ENCODE measurements around the gene PLEKHO2.

Gene PLEKHO2

DNA sequence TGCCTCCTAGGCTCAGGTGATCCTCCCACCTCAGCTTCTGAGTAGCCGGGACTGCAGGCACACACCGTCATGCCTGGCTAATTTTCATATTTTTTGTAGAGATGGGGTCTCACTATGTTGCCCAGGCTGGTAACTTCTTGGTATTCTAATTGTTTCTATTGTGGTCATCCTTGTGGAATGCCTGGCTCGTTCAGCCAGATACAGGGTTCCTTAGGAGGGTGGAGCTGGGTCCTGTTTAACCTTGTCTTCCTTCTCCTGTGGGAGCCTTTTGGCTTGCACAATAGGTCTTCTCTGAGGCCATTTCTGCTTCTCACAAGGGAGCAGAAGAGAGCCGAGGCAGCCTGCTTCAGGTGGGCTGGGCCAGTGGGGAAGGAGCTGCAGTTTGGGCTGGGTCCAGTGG lies 15.7 kb downstream of the PLEKHO2 start:
- DNase-seq (ENCODE audit: low spot score) = no peak

DNA sequence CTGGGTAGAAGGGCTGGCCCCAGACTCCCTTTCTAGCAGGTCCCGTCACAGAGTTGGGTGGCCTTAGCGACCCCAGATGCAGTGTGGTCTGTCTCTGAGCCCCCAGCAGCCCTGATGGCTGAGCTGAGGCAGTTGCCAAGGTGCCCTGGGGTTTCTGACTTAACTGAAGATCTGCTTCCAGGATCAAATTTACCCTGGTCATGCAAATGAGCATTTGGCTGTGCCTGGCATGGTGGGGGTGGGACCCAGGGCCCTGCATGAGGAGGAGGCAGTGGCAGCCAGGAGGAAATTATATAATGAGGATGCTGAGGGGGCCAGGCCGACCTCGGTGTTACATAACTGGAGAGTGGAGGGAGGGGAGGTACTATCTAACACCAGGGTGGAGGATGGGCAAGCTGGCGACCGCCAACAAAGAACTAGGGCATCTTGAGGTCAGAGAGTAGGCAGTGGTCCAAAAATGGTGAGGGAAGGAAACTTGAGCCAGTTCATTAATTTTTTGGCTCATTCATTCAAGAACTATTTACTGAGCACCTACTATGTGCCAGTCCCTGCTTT lies 16.4 kb downstream of the PLEKHO2 start:
- DNase-seq (ENCODE audit: low spot score) = no peak

DNA sequence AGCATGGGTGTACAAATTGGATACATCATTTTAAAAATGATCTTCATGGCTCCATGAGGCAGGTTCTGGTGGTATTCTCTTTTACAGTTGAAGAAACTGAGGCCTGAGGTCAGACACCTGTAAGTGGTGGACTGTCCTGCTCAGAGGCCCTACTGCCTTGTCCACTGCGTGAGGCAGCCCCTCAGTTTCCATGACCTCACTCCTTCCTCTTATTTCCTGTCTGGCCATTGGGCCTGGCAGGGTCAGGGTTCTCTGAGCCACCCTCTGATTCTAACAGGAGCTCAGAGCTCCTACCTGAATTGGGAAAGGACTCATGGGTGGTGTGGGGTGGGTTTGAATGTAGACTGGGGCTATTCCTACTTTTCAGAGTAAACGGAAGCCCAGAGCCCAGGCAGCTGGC lies 17.5 kb downstream of the PLEKHO2 start:
- no peak for DNase-seq (ENCODE audit: low spot score)

DNA sequence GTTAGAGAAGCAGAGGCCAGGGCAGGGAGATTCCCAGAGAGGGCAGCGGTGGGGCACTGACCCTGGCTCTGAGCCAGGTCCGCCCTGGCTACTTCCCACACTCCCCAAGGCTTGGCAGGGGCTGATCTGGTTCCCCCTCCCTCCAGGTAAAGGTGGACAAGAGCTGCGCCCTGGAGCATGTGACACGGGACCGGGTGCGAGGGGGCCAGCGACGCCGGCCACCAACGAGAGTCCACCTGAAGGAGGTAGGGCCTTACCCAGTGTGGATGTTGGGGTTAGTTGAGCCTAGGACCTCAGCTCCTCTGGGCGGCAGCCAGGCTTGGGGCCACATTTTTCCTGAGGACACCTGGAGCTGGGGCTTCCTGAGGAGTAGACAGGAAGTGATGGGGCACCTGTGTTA lies 19.6 kb downstream of the PLEKHO2 start:
- no peak for DNase-seq (ENCODE audit: low spot score)

DNA sequence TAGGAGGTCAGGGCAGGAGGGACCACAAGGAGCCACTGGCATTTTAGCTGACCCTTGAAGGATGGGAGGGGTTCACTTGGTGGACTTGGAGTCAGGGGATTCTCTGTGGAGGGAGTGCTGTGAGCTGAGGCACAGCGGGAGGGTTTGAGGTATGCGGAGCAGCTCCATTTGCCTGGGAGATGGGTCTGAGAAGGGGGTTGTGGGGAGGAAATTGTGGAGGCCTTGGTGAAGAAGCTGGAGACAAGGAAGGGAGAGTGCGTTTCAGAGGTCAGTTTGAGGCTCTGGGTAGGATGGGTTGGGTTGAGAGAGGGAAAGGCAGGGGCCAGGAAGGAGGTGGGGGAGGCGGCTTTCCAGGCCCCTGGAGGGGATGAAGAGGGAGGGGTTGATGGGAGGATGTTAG lies 20.2 kb downstream of the PLEKHO2 start:
- no peak for DNase-seq (ENCODE audit: low spot score)

DNA sequence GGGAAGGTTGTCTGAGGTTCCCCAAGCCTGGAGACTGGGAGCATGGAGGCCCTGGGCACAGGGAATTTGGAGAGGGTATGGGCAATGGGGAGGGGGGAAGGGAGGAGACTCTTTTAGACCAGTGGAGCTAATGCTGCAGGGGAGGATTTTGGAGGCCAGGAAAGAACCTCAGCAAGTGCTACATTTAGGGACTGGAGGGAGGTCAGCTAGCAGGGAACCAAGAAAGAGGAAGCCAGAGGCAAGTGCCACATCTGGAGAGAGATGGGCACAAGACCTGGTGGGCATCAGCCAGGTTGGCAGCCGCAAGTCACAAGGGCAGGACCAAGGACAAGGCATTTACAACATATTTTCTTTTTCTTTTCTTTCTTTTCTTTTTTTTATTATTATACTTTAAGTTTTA lies 20.7 kb downstream of the PLEKHO2 start:
- DNase-seq (ENCODE audit: low spot score) = no peak

DNA sequence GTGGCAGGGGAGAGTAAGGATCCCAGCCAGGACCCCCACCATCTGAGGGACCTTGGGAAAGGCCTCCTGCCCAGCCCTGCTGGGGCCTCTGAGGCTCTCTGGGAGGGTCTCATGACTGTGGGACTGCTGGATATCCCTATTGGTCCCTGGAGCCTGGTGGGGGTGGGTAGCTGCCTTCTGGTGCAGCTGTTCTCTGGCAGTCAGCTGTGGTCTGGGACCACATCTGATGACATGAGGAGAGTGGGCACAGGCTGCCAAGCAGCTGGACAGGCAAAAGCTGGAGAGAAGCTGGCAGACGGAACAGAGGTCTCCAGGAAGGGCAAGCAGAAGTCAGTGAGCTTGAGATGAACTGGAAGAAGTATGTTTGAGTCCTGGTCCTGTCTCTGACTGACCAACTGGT lies 22.4 kb downstream of the PLEKHO2 start:
- DNase-seq (ENCODE audit: low spot score) = no peak

DNA sequence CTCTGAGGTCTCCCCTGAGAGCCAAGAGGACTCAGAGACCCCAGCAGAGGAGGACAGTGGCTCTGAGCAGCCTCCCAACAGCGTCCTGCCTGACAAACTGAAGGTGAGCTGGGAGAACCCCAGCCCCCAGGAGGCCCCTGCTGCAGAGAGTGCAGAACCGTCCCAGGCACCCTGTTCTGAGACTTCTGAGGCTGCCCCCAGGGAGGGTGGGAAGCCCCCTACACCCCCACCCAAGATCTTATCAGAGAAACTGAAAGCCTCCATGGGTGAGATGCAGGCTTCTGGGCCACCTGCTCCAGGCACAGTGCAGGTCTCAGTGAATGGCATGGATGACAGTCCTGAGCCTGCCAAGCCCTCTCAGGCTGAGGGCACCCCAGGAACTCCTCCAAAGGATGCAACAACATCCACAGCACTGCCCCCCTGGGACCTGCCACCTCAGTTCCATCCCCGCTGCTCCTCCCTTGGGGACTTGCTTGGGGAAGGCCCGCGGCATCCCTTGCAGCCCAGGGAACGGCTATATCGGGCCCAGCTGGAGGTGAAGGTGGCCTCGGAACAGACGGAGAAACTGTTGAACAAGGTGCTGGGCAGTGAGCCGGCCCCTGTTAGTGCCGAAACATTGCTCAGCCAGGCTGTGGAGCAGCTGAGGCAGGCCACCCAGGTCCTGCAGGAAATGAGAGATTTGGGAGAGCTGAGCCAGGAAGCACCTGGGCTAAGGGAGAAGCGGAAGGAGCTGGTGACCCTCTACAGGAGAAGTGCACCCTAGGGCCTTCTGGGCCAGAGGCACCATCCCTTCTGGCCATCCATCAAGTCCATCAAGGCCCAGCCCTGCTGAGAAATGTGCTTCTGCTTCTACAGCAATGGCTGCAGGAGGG lies 23.6 kb downstream of the PLEKHO2 start:
- no peak for DNase-seq (ENCODE audit: low spot score)

DNA sequence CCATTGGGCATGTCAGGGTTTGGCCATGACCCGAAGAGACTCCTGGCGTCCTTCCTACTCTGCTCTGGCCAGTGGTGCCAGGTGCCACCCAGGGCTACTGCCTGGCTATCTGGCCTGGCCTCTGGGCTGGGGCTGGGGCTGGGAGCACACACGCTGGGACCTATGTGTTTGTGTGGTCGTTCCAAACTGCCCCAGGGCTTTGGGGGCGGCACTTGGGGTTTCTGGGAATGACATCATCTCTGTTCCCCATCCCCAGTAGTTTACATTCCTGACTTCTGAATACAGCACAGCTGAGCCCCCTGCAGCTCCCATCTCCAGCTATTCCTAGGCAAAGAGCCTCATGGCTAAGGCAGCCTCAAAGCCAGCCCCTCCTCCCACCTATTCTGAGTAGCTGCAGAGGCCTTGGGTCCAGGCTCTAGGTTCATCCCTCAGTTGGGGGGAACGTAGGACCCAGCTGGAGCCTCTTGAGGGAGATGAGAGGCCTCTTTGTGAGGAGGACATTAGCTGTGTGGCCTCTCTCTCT lies 24.3 kb downstream of the PLEKHO2 start:
- DNase-seq (ENCODE audit: low spot score) = peak; percentile 84

DNA sequence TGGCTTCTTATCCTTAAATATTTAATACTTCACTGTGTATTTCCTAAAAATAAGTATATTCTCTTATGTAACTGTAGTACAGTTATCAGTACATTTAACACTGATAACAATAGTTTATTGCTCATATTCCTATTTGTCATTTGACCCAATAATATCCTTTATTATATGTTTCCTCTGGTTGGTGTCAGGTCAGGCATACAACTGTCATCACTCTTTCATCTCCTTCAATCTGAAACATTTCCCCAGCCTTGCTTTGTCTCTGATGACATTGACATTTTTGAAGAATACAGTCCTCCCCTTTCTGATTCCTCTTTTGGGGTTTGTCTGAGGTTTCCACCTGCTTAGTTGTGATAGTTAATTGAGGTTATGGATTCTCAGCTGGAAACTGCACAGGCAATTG lies 27.8 kb downstream of the PLEKHO2 start:
- DNase-seq (ENCODE audit: low spot score) = no peak

DNA sequence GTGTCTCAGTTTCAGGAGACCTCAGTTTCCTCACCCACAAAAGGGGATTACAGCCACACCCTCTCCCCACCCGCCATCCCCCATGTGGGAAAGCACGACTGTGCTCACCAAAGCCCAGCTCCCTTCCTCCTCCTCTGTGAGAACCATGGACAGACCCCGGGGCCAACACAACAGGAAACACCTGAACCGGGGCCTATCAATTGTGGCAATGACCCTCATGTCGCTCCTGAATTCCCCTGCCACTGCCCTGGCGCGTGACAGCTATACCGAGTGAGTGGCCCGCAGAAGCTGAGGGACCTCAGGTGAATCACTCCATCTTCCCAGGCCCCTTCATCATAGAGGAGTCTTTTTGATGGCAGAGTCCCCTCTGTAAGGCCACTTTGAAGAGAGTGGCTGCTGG lies 28.6 kb downstream of the PLEKHO2 start:
- DNase-seq (ENCODE audit: low spot score) = no peak

DNA sequence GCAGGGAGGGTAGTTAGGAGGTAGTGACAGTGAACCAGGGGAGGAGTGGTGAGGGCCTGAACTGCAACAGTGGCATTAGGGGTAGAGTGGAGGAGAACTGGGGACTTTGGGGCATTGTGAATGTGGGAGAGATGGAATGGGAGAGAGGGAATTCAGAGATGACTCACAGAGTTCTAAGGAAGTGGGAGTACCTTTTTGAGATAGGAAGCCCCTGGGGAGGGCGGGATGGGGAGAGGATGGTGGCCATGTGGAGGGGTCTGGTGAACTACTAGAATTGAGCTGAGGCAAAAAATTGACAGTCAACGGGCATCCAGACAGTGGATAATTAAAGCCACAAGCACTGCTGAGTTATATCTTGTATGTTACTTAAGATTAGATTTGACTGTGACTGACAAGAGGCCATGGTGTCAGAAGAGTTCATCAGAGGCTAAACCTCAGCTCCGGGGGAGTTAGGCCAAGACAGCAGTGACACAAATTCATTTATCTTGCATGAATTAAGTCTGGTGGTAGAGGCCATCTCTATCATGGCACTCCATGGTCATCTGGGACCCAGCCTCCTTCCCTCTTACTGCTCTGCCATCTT lies 34.0 kb downstream of the PLEKHO2 start:
- no peak for DNase-seq (ENCODE audit: low spot score)

DNA sequence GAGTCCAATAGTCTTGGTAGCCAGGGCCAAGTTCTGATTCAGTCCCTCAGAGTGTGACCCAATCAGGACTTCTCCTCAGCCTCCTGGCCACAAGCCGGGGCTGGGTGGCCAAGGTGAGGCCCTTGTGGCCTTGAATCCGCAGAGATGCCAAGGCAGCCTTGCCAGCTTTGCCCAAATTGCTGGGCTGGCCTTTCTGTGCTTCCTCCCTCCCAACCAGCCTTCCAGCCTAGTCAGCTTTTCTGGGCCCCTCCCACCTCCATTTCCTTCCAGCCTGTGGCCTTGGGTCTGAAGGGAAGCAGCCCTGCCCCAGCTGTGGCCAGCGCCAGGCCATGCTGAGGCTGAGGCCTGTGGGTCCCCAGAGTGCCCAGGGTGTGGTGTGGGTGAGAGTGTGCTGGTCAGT lies 35.7 kb downstream of the PLEKHO2 start:
- DNase-seq (ENCODE audit: low spot score) = peak; percentile 67

DNA sequence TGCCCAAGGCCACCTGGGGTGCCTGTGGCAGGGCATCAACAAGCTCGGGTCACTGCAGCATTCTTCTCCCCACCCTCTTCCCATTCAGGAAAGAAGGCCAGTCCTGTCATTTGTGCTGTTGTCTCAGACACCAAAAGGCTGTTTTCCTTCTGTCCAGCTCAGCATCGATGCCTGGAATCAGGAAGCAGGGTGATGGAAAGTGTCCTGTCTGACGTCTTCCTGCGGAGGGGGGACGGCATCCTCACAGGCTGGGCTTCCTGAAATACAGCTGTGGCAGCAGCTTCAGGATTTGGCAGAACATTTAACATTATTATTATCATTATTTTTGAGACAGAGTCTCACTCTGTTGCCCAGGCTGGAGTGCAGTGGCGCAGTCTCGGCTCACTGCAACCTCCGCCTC lies 37.0 kb downstream of the PLEKHO2 start:
- DNase-seq (ENCODE audit: low spot score) = no peak

DNA sequence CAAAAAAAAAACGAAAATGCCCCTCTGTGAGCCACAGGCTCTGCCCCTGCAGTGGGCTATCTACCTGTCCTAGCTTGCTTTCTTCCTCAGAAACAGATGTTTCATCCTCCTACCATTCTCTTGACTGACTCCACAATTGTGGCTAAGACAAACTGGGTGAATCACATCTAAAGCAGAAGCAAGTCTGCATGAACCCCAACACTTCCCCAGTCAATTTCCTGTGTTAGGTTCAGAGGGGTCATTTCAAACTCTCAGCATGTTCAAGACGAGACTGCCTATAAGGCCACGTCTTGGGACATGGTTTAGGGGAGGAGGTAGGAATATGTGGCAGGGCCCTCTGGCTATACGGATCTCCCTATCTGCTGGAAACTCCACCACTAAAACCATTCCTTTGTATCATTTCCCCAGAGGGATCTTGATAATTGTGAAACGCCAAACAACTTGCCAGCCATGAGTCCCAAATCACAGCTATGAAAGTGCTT lies 41.4 kb downstream of the PLEKHO2 start:
- no peak for DNase-seq (ENCODE audit: low spot score)

DNA sequence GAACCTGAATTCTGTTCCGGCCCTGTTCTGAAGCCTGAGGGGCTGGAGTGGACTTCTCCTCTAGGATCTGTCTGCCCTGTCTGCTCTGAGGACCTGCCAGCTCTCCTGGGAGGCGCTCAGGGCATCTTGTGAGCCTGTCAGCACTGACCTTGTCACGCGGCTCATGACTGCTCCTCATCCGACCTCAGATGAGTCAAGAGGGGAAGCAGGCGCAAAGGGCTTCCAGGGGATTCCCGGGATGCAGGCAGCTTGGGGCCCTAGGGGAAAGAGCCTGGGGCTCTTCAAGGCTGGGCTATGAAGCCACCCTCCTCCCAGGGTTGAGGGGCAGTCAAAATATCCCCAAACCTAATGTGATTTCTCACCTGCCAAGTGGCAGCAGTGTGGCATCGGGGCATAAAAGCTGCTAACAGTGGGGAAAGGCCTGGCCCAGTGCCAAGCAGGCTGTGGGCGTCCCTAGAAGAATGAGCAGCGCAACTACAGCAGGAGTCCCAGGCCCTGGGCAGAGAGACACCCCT lies 42.3 kb downstream of the PLEKHO2 start:
- DNase-seq (ENCODE audit: low spot score) = no peak

DNA sequence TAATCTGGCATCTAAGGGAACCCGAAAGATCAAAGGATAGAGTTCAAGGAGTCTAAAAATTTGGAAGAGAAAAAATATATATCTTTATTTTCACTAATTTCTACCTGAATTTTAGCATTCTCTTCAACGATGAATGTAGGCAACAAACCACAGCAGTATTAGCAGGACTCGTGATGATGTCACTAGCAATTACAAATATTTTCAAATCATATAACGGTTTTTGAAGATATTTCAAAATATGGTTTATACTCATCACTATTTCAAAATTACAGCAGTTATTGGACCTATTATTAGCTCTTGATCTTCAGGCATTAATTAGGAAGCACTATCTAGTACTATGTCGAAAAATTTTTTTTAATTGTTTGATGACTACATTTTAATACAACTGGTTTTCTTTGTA lies 43.0 kb downstream of the PLEKHO2 start:
- no peak for DNase-seq (ENCODE audit: low spot score)

DNA sequence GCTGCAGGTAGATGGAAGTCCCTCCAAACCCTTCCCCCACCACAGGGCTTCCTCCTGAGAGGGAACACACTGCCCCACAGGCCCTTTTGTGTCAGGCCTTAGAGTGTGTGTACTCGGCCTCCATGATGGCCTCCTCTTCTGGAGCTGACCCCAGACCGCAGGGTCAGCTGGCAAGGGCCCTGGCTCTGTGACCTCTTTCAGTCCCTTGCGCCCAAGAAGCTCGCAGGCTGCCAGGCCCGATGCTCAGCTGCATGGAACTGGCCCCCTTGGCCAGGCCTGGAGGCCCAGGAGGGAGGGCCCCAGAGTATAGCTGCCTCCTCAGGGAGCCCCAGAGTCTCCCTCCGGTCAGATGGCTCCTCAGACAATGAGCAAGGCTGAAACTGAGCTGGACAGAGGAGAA lies 46.6 kb downstream of the PLEKHO2 start:
- no peak for DNase-seq (ENCODE audit: low spot score)

DNA sequence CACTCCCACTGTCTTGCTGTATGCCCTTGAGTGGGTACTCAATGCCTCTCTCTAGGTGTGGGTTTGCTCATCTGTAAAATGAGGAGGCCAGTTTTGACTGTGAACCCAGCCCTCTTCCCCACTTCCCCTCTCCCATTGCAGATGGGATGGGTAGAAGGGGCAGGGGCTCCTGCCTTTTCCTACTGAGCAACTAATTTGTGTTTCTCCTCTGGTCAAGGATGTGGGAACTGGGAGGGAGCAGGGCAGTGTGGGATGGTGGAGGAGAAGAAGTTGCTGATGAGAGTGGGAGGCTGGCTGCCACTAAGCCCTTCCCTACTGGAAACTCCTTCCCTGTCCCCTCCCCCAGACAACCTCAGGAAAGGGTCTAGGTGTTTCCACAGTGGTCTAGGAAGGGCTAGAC lies 49.8 kb downstream of the PLEKHO2 start:
- DNase-seq (ENCODE audit: low spot score) = no peak

DNA sequence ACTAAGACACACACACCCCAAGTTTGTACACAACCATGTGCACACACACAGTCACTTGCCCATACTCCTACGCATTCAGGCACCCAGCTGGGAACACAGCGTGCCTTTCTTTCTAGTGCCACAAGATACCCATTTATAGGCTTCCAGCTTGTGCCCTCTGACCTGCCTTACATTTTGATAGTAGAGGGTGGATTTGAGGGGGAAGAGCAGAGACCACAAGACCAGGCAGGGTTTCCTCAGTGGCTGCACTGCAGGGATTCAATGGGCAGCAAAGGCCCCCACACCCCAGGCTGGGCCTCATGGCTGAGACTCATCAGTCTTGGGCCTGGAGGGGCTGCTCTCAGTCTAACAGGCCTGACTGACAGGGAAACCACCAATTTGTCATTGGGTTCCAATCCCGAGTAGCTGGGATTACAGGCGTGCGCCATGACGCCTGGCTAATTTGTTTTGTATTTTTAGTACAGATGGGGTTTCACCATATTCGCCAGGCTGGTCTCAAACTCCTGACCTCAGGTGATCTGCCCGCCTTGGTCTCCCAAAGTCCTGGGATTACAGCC lies 51.2 kb downstream of the PLEKHO2 start:
- no peak for DNase-seq (ENCODE audit: low spot score)

DNA sequence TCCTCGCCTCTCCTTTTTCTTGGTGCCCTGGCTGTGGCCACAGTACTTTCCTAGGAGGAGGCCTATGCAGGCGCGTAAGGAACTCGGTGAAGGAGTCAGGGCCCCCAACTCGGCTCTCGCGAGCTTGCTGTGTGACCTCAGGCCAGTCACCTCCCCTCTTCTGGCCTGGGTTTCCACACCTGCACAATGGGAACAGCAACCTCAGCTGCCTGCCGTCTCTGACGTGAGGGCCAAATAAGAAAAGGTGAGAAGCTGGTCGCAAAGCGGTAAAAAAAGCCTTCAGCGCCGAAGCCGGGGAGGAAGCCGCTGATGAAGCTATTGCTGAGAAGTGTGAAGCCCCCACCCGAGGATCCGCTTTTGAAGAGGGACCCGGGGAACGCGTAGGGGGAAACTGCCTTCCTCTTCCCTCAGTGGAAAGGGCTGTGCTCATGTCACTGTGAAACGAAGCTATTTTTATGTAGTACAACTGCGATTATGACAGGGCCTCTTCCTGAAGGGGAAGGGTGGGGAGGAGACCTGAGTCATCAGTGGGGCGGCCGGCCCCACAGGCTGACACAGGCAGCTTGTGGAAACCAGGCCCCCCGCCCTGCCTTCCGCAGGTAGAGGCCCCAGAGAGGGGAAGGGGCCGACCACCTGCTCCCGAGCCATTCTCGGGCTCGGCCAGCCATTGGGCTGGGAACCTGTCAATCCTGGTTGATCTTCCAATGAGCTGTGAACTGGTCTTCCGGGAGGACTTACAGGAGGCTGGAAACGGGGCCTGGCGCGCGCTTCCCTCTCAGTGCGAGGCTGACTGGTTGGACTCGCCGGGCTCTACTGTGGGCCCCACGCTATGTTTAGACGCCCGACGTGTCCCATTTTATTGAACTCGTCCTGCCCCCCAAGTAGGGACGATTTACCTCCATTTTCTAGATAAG lies 52.0 kb downstream of the PLEKHO2 start:
- peak; percentile 92 for DNase-seq (ENCODE audit: low spot score)
